Endothelial cell of hepatic sinusoid (primary cell): ENCODE measurements around the gene C1GALT1C1L.
"Not testable (repeated sequence)": the region's sequence is repeated elsewhere in the genome, so short reads cannot be mapped to it uniquely, and the experiment has no call there.

Experiments
- in situ Hi-C: cut with HindIII; loops from 2 replicates; pipeline ENCODE4 v1.10.0; 2017; ENCODE audit warnings: low sequenced_read_pairs

The C1GALT1C1L gene

DNA sequence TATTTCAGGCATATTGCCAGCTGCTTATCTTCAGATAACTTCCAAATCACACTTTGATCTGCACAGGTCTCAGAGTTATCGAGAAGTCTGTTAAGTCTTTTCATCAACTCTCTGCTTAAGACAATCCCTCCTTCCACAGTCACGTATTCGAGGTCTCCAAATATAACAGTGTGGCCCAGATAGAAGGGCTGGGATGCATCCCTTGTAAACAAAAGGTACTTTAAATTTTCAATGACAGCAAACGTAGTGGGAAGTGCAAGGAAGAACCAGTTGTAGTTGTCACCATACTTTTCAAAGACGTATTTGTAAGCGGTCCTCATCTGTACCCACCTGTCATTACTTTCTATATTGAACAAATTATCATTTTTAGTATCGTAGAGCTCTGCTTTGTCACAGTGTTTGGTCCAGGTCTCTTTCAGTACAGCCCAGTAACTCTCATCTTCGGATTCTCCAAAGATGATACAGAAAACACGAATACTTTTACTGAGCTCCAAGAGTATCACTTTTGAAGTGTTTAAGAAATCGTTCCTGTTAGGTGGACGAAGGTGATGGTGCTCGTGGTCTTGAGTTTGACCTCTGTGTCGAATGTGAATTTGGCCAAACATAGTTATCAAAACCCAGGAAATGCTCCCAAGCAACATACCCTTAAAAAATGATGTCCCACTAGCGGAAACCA is 445 bp downstream of the C1GALT1C1L start:
- in situ Hi-C loops: no loop called here

DNA sequence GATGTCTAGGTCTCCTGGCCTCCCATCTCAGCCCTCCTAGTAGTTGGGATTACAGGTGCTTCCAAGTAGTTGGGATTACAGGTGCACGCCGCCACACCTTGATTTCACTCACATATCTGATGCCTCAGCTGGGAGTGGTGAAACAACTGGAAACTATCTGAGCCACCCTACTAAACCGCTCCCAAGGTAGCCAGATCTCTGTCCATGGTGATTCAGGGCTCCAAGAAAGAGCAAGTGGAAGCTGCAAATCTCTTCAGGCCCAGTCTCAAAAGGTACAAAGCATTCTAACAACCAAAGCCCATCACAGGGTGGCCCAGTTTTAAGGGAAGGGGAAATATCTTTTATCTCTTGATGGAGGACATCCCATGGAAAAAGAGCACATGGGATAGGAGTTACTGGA is 19.0 kb downstream of the C1GALT1C1L start:
- in situ Hi-C loops: no loop called here

DNA sequence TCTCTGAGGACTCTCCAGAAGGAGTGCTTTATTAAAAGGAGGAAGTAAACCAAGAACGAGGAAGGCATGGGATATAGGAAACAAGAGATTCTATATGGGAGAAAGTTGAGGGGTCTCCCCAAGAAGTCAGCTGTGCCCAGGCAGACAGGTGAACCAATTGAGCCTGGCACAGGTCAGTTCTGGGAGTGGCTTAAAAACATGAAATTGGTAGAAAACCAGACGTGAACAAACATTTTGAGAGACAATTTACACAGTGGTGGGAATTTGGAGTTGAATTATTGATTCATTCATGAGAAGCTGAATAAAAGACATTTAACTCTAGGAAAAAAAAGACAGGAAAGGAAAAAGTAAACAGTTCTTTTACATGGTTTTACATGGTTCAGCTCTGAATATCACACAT is 22.7 kb downstream of the C1GALT1C1L start:
- in situ Hi-C loops: no loop called here

DNA sequence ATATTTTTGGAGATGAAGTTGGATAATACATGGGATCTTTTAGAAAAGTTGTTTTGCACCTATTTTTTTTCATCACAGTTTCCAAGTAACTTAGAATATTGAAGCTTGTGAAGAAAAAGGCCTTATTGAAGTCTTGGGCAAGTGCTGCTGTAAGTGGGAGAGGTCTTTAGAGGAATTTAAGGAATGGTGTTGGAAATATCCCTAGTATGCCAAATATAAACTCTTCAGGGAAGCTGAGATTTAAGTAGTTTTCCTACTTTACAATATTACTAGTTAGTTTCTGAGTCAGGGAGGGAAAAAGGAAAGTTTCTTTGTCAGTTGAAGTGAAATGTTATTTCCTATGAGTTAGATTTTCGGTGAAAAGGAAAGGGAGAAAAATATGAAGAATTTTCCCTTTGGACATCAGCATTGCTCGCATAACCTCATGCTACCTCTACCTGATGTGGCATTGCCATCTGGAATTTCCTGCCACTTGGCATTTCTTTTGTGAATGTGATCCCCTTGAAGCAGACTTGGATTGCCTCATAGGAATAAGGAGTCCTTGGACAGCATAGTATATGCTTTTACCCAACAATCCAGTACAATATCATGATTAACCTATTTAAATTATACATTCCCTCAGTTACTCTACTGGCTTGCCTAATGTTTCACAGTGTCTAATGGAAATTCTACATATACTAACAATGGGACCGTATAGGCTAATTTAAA is 27.1 kb downstream of the C1GALT1C1L start:
- in situ Hi-C loops: no loop called here

DNA sequence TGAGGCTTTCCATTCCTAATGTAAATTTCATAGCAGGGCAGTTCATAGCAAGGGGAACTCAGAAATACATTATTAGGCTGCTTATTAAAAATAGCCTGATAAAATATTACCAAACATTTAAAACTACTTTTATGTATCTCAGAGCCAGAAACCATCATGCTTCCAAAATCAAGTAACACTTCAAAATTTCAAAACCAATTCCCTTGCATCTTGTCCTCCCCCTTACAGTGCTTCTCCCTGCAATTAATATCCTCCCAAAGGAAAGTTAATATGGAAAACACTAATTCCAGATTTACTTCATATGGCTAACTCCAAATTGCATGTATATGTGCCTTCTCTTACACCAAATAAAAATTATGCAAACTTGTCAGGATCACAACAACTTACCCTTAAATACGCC is 32.5 kb downstream of the C1GALT1C1L start:
- in situ Hi-C loops: no loop called here

DNA sequence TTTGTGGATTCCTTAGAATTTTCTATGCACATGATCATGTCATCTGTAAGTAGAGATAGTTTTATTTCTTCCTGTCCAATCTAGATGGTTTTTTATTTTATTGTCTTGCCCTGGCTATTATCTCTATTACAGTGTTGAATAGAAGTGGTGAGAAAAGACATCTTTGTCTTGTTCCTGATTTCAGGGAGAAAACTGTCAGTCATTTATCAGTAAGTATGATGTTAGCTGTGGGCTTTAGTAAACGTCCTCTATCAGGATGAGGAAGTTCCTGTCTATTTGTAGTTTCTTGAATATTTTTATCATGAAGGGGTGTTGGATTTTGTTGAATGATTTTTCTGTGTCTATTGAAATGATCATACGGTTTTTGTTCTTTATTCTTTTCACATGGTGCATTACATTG is 33.9 kb downstream of the C1GALT1C1L start:
- in situ Hi-C loops: no loop called here

DNA sequence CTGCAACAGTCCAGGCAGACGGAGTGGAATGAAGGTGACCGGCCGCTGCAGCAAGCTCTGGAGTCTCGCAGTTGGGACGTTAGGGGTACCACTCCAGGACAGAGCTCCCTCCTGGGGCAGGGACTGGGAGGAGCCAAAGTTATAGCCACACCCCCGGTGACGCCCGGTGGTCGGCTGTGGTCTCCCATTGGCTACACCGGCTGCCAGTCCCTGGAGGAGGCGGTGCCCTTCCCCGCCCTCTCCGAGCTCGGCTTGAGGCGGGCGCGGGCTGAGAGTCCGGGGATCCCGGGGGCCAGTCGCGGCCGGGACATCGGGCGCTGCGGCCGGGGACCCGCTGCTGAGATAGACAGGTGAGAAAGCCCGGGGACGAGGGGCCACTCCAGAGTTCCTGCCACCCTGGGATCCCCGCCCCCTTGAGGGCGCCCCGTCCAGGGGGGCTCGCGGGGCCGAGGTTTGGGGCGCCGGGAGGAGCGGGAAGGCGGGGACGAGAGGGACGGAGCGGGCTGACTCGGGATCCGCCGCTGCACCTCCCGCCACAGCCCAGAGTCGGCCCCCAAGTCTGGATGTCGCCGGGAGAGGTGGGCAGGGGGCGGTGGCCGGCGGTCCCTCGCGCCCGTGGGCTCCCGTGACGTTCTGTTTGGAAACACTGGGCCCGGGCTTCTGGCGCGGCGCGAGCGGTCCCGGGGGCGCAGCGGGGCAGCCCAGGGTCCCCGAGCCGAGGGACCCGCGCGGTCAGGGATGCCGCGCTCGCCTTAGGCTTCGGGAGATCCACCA is 39.0 kb downstream of the C1GALT1C1L start, which contains the start of gene PLEKHH2:
TSS of gene PLEKHH2 (plus strand) at position 231 of the 774 bp plus-strand sequence. CDS start 7,414 bp downstream, outside the sequence.
- in situ Hi-C loops: no loop called here

DNA sequence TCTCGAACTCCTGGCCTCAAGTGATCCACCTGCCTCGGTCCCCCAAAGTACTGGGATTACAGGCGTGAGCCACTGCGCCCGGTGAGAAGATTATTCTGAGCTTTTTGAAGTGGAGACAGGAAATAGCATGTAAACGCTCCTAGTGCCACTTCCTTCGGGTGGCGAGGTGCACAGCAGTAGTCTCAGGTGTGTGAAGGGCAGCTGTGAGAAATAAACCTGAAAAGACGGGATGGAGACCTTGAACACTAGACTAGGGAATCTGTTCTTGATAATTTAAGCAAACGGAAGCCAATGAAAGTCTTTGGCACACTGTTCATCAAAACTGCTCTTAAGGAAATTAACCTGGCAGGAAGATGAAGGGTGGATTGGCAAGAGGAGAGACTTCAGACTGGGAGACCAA is 39.6 kb downstream of the C1GALT1C1L start:
- in situ Hi-C loops: no loop called here

DNA sequence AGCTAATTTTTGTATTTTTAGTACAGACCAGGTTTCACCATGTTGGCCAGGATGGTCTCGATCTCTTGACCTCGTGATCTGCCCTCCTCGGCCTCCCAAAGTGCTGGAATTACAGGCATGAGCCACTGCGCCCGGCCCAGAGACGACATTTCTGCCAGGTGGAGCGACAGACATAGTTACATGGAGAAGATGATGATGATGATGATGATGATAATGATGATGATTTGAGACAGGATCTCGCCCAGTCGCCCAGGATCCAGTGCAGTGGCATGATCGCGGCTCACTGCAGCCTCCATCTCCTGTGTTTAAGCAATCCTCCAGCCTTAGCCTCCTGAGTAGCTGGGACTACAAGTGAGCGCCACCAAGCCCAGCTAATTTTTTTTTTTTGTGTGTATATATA is 40.1 kb downstream of the C1GALT1C1L start:
- in situ Hi-C loops: not testable (repeated sequence)

DNA sequence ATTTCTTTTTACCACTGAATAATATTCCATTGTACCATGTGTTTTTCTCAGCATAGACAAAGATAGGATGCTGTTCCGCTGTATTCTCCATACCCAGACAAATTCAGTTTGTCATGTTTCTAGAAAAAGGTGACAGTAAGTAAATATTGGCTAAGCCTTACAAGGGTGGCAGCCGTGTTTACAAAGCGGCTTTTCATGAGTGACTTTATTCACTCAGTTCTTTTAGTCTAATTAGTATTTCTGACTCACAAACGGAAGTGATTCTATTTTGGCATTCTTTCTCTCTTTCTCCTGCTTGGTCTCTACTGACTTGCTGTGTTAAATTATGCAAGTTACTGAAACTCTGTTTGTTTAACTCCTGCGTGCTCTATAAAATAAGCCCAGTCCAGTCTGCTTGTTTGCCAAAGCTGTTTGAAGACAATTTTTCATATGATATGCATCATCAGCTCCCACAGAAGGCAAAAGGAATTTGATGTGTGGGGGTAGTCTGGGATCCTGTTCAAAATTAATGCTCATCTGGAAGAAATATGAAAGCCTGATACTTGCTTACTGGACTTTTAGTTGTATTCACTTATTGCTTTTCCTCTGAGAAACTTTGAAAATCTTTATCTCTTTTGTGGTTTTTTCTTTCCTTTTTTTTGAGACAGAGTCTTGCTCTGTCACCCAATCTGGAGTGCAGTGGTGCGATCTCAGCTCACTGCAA is 41.5 kb downstream of the C1GALT1C1L start:
- in situ Hi-C loops: no loop called here

DNA sequence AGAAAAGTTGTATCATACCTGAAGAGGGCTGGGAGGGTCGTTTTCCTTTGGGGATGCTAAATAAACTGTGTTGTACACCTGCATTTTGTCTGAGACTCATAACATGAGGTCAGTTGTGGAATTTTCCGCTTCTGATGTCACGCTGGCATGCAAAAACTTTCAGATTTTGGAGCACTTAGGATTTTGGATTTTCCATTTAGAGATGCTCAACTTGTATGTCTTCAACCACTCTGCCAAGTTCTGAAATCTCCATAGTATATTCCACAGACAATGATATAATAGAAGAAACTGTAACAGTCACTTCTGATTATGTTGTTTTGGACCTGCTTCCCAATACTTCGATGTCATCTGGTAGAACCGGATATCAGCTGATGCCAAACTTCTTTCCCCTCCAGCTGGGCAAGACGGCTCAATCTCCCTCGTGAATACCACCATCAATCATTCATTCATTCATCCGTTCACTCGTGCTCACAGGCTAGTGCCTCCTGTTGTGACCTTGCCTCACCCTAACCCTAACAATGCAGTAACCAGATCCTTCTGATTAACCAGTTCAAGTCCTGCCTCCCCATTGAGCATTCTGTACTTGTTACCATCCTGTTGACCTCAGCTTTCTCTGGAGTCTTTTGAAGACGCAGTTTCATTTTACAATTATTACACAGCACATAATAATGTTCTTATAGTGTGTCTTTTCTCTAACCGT is 44.5 kb downstream of the C1GALT1C1L start:
- in situ Hi-C loops: no loop called here
